Keratinocyte (primary cell): ENCODE data around the gene DNAJC5G. TPM values are rescaled to one million over a fixed set of nuclear protein-coding genes. Genes with fewer than 3 reads are reported as not detected.

Source experiments
- DNase-seq: peaks from one replicate; pipeline ENCODE4 v3.0.0-alpha.2; 2011; ENCODE audit warnings: low read depth, missing footprints, low spot score
- FAIRE-seq: peaks from 2 replicates; lab custom pipeline; 2011; peaks lifted over from hg19 to GRCh38; lab: Jason Lieb, UNC
- H2AFZ ChIP-seq: 2 replicates; pipeline ENCODE4 v1.6.0; 2012; ENCODE audit warnings: low read length, control low read depth, inconsistent platforms; ENCODE audit not compliant: control insufficient read depth
- H3K27ac ChIP-seq: 2 replicates; pipeline ENCODE4 v1.5.1; 2011; ENCODE audit warnings: low read length; ENCODE audit not compliant: control insufficient read depth, insufficient read depth
- H3K27me3 ChIP-seq: 3 replicates; pipeline ENCODE4 v1.6.0; 2011; ENCODE audit warnings: low read length; ENCODE audit not compliant: control insufficient read depth, insufficient read depth; ENCODE audit errors: extremely low read depth
- H3K36me3 ChIP-seq, 2 experiments: 2 replicates in 1 of 2; 3 replicates in 1 of 2; pipeline ENCODE4 v1.5.1; 2011; ENCODE audit warnings: low read length in 2 of 2, mild to moderate bottlenecking in 1 of 2; ENCODE audit not compliant: control insufficient read depth in 2 of 2, insufficient read depth in 2 of 2; ENCODE audit errors: extremely low read depth in 1 of 2
- H3K4me1 ChIP-seq: 3 replicates; pipeline ENCODE4 v1.5.1; 2011; ENCODE audit warnings: low read length; ENCODE audit not compliant: control insufficient read depth, insufficient read depth; ENCODE audit errors: extremely low read depth
- H3K4me2 ChIP-seq: 3 replicates; pipeline ENCODE4 v1.6.0; 2011; ENCODE audit warnings: low read depth, low read length; ENCODE audit not compliant: control insufficient read depth, insufficient read depth; ENCODE audit errors: extremely low read depth
- H3K4me3 ChIP-seq, 3 experiments: fragments of 200-600 bp in 1 of 3; sonication (generic) in 1 of 3; 2 replicates in 2 of 3; 3 replicates in 1 of 3; pipeline ENCODE4 v1.5.1; 2011 to 2016; ENCODE audit warnings: low read length in 3 of 3, mild to moderate bottlenecking in 3 of 3, control low read depth in 2 of 3, inconsistent platforms in 1 of 3, low read depth in 1 of 3, mixed read lengths in 1 of 3, mixed run types in 1 of 3, moderate library complexity in 1 of 3; ENCODE audit not compliant: control insufficient read depth in 2 of 3, insufficient read depth in 2 of 3; ENCODE audit errors: extremely low read depth in 1 of 3
- H3K79me2 ChIP-seq: 2 replicates; pipeline ENCODE4 v1.6.0; 2012; ENCODE audit warnings: low read length; ENCODE audit not compliant: control insufficient read depth, insufficient read depth
- H3K9ac ChIP-seq: 3 replicates; pipeline ENCODE4 v1.6.0; 2011; ENCODE audit warnings: low read length; ENCODE audit not compliant: control insufficient read depth, insufficient read depth; ENCODE audit errors: extremely low read depth
- H3K9me1 ChIP-seq: 3 replicates; pipeline ENCODE4 v1.6.0; 2011; ENCODE audit warnings: low read length; ENCODE audit not compliant: control insufficient read depth, insufficient read depth; ENCODE audit errors: extremely low read depth
- H3K9me3 ChIP-seq: 2 replicates; pipeline ENCODE4 v1.5.1; 2012; ENCODE audit warnings: low read depth, low read length; ENCODE audit not compliant: control insufficient read depth
- H4K20me1 ChIP-seq: 3 replicates; pipeline ENCODE4 v1.6.0; 2011; ENCODE audit warnings: low read length; ENCODE audit not compliant: control insufficient read depth, insufficient read depth; ENCODE audit errors: extremely low read depth
- CTCF ChIP-seq, 3 experiments: IDR thresholded peaks in 1 of 3; conservative IDR thresholded peaks in 1 of 3; optimal IDR thresholded peaks in 1 of 3; 2 replicates in 2 of 3; 3 replicates in 1 of 3; pipeline versions ENCODE3 to v1.5.1; 2011; ENCODE audit warnings: low read length in 3 of 3, mild to moderate bottlenecking in 3 of 3, moderate library complexity in 2 of 3, control low read depth in 1 of 3, inconsistent platforms in 1 of 3; ENCODE audit not compliant: insufficient read depth in 2 of 3; ENCODE audit errors: extremely low read depth in 1 of 3
- EZH2 ChIP-seq: IDR thresholded peaks from one replicate; pipeline ENCODE4 v1.6.1; 2012; ENCODE audit warnings: inconsistent platforms, mild to moderate bottlenecking, low read length, moderate library complexity
- dilution Hi-C: fragments of 300-500 bp; cut with MboI; formaldehyde crosslinking; loops from one replicate; pipeline ENCODE4 v1.7.0; 2020; ENCODE audit warnings: low sequenced_read_pairs; ENCODE audit not compliant: extremely low pct_ligation_motif_present
- polyA plus RNA-seq, 5 experiments: library from polyadenylated mRNA; depleted of rRNA in 3 of 5; stranded (reverse) in 3 of 5; stranded (forward) in 1 of 5; unstranded in 1 of 5; fragments of >200 nt; gene quantifications; 1 replicate in 1 of 5; 2 replicates in 3 of 5; 3 replicates in 1 of 5; pipeline versions ENCODE4 v1.2.1 to v1.2.3, GENCODE V29; 2011 to 2012; ENCODE audit warnings: missing spikeins in 2 of 5, low read depth in 1 of 5, low replicate concordance in 1 of 5

DNAJC5G gene
- polyA plus RNA-seq, 1 donor (not counting 4 experiments of a cell fraction or from before 2014, with no cell fraction given) = not detected

GRCh38 chr2:27255187-27255586 lies 20.0 kb upstream of the DNAJC5G start:
- Histone ChIP-seq H3K27ac (no peak overlapping the region), H3K9ac (no peak overlapping the region), H3K9me3 (no peaks in the 10 kb centered on the region), H3K36me3 (no peaks in the 10 kb centered on the region), H3K4me1 (peaks cover 2% of the 10 kb centered on the region), H3K4me2 (no peak overlapping the region), H4K20me1 (no peaks in the 10 kb centered on the region), H3K27me3 (peaks cover 44% of the 10 kb centered on the region), H2AFZ (no peak overlapping the region), H3K9me1 (no peaks in the 10 kb centered on the region), H3K4me3 (no peak overlapping the region), H3K79me2 (no peaks in the 10 kb centered on the region)
- dilution Hi-C loops = no loop called here
- no peak for DNase-seq
- no peak for TF ChIP-seq EZH2
- TF ChIP-seq CTCF (optimal IDR thresholded peaks at IDR 0.05 in 1 of 3, IDR thresholded peaks at IDR 0.05 in 1 of 3, conservative IDR thresholded peaks at IDR 0.05 in 1 of 3; ENCODE audit: extremely low read depth in 1 of 3, insufficient read depth in 2 of 3, low read length in 3 of 3) = no peak
- no peak for FAIRE-seq

DNA sequence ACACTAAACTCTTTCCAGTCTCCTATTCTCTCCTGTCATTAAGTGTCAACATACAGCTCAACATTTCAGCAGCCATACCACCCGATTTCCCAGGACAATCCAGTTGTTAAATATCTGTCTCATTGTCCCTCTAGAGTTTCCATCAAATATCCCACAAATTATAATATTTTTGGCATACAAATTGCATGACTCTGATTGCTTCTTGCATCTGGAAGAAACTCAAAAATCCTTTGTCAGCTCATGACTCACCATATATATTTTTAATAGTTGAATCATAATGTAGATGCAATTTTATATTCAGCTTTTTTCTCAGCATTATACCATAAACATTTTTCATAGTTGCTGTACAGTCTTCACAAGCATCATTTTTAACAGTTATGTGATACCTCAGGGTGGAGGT lies 19.6 kb upstream of the DNAJC5G start:
- dilution Hi-C loops = no loop called here
- H3K4me3 ChIP-seq = no peak overlapping the region
- peaks cover 2% of the 10 kb centered on the region for H3K4me1 ChIP-seq
- no peaks in the 10 kb centered on the region for H3K79me2 ChIP-seq
- TF ChIP-seq EZH2 (no peak), CTCF (optimal IDR thresholded peaks at IDR 0.05 in 1 of 3, IDR thresholded peaks at IDR 0.05 in 1 of 3, conservative IDR thresholded peaks at IDR 0.05 in 1 of 3; ENCODE audit: extremely low read depth in 1 of 3, insufficient read depth in 2 of 3, low read length in 3 of 3) (no peak)
- no peak overlapping the region for H2AFZ ChIP-seq
- FAIRE-seq (no peak), DNase-seq (no peak)
- H3K27ac ChIP-seq = no peak overlapping the region
- H3K36me3 ChIP-seq = no peaks in the 10 kb centered on the region
- H3K9ac ChIP-seq = no peak overlapping the region
- H3K27me3 ChIP-seq = peaks cover 45% of the 10 kb centered on the region
- no peaks in the 10 kb centered on the region for H3K9me1 ChIP-seq
- no peak overlapping the region for H3K4me2 ChIP-seq
- H4K20me1 ChIP-seq = no peaks in the 10 kb centered on the region
- H3K9me3 ChIP-seq = no peaks in the 10 kb centered on the region
